NCI-H446 (cell line): Measurements from ENCODE around the gene HIPK1.
"Not testable (repeated sequence)": the region's sequence is repeated elsewhere in the genome, so short reads cannot be mapped to it uniquely, and the experiment has no call there.

ENCODE experiments used
- DNase-seq, 2 experiments: peaks; one replicate each; lab custom pipeline; 2025; lab: John Stamatoyannopoulos, UW

HIPK1 gene

DNA sequence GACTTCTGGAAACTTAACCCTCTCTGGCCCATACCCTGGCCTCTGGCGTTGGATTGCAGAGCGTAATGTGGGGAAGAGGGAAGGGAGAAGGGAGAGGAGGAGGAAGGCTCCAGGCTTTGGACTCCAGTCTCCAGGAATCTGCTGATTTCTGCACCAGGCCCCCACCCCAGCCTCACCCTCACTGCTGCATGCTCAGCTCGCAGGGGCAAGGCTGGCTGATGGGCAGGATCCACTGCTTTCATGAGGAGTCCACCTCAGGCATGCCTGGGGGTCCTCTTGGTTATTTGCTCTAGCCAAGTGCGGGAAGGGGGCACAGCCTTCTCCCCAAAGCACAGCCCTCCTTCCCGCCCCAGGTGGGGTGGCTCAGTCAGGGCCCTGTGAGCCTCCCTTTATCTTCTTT is 53.8 kb downstream of the HIPK1 start:
- DNase-seq: no peak

DNA sequence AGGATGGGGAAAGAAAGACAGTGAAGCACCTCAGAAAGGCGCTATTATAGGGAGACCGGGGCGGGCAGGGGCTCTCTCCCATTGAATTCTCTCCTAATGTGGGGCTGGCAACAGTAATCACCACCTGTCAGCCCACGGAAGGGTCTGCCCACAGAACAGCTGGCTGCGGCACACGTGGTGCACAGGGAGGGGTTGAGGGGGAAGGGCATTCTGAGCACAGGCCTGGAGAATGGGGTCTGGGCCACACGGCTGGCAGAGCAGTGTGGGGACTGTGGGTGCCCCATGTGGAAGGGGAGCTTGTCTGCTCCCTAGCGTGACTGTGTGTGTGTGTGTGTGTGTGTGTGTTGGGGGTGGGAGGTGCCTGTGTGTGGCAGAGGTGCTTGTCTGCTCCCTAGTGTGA is 54.3 kb downstream of the HIPK1 start:
- no peak for DNase-seq

DNA sequence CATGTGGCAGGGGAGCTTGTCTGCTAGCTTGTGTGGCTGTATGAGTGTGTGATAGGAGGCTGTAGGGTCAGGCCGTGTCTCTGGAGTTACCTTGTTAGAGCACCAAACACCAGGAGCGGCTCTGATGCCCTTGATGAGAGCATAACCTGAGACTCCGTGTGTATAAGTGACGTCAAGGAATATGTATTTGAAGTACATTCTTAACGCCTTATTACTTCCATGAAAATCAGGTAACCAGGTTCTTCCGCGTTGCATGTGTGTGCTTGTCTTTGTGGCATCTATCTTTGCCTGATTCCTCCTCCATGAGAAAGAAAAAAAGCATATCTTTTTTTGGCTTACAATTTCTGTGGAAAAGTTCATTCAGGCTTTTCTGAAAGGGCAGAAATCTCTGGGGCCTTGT is 54.7 kb downstream of the HIPK1 start:
- DNase-seq: no peak

DNA sequence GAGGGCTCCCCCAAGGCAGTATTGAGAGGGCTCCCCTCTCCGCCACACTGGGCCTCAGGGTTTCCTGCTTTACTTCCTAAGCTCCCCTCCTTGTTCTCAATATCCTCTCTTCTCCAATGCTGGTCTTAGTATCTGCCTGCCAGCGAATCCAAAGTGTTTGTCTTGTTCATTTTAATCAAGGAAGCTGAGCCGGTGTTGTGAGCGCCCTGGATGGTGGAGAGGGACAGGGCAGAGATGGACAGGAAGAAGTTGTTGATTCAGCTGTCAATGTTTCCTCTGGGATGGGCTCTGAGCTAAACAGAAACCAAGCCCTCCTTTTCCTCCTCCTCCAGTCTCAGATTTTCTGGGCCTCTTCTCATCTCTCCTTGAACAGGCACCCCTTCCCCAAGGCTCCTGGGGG is 55.6 kb downstream of the HIPK1 start:
- no peak for DNase-seq

DNA sequence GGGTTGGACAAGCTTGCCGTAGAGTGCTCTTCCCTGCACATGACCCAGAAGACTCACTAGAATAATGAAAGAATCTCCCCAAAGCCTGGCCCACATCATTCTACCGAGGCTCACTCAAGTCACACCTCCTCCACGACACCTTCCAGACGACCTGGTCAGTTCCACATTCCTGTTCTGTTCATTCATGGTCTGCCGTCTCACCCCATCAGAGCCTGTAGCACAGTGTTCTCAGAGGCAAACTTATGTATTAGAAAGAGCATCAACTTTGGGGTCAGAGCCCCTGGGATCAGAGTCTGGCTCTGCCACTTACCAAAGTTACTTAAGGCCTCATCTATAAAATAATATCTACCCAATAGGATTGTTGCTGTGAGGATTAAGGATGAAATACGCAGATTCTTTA is 57.7 kb downstream of the HIPK1 start:
- DNase-seq: no peak

DNA sequence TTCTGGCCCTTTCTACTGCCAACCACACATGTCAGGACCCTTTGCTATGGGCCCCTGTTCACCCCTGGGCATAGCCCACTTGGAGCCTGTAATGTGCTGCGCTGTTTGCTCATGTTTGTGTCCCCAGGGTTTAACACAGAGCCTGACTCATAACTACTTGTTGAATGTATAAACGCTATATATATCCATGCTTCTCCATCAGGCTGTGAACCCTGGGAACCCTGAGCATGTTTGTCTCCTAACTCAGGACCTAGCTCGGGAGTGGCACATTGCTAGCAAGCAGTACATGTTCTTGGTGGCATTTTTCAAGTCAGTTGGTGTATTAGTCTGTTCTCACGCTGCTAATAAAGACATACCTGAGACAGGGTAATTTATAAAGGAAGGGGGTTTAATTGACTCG is 58.1 kb downstream of the HIPK1 start:
- no peak for DNase-seq

DNA sequence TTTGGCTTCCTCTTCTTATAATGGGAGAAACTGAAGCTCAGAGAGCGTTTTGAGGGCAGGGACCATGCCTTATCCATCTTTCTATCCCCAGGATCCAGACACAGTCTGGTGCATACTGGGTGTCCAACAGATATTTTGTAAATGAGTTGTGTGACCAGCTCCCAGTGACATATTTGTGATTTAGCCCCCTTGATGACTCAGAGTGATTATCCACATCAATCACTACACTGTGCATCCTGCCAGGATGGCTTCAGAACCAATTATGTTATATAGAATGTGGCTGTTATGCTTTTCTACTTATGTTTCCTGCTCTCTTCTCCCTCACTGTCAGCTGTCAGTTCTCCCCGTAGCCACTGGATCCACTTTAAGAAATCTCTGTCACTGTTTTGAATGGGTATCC is 61.4 kb downstream of the HIPK1 start:
- DNase-seq: peak; percentile 16 to 24

DNA sequence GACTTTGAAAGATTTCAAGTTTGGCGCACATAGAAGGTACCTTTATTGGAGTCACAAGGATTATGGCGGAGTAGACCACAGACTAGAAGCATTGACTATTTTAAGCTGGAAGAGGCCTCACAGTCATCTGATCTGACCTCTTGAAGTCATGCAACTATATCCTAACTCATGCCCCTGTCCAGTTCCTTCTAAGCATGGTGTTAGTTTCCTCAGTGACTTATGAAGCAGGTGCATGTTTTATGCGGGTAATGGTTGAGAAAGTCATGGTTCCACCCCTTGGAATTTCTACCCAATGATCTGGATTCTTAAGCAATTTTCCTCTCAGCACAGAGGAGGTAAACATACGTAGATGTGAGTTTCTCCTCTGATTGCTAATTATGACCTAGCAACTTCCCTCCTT is 61.8 kb downstream of the HIPK1 start:
- DNase-seq: no peak

DNA sequence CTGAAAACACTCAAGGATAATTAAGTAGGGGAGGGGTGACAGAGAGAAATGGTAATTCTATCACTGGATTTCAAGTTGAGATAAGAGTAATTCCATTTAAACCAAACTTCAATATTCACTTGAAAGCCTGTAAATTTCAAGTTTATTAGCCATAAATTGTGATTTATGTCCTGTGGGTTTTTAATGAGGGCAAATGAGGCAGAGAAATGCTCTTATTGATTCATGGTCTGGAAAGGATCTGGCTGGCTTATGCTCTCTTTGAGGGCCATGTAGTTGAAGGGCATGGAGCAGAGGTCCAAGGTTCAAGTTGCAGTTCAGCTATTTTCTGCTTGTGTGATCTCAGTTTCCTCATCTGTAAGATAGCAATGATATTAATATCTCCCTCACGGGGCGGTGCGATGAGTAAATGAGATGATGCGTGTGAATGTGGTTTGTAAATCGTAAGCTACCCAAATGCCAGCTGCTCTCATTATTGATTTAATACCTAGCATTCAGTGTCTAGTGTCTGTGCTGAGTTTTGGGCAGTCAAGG is 62.4 kb downstream of the HIPK1 start:
- DNase-seq: peak in 1 of 2 experiments; percentile 38

DNA sequence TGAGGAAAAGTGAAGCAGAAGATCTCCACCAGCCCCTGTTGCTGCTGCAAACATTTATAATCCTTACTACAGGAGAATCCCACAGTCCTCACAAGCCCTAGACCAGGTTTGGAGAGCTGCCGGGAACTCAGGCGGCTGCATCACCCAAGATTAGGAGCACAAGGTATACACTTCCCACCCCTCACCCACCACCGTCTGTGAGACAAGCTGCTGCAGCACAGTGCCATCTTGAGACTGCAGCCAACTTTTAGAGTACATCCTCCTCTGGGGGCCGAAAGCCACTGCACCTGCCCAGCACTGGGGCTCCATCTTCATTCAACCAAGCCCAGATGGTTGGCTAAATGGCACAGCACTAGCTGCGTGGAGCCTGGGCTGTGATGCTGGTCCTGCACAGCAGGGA is 63.9 kb downstream of the HIPK1 start:
- peak; percentile 42 to 87 for DNase-seq

DNA sequence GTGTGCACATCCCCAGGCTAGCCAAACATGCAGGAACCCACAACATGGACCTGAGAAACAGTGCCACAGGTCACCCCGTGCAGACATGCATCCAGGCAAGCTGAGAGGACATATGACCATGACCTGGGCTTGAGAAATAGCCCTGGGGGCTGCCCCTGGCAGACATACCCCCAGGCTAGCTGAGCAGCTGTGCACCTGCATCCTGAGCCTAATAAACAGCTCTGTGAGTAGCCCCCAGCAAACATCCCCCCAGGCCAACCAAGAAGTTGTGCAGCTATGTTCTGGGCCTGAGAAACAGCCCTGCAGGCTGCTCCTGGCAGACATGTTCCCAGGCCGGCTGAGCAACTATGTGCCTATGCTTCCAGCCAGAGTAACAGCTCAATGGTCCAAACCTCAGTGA is 64.6 kb downstream of the HIPK1 start:
- no peak for DNase-seq

DNA sequence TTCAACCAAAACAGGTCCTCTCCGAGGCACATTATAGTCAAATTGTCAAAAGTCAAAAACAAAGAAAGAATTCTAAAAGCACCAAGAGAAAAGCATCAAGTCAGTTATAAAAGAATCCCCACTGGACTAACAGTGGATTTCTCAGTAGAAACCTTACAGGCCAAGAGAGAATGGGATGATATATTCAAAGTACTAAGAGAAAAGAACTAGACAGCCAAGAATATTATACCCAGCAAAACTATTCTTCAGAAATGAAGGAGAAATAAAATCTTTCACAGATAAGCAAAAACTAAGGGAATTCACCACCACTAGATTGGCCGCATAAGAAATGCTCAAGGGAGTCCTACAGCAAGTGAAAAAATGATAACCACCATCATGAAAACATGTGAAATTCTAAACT is 66.3 kb downstream of the HIPK1 start:
- no peak for DNase-seq

DNA sequence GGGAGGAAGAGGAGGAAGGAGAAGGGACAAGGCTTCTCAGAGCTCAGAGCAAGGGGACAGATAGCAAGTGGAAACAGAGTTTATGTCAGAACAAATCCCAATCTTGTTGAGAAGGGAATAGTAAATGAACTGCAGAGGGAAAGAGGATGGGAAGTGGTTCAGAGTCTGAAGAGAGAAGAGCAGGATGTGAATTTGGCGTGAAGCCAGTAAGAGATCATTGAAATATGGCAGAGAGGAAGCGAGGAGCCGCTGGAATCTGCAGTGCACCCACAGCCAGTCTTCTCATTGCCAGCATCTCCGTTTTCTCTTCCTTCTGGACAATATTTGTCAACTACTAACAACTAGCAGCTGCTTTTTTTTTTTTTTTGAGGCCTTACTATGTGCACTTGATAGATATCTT is 69.2 kb downstream of the HIPK1 start:
- peak in 1 of 2 experiments; percentile 41 for DNase-seq

DNA sequence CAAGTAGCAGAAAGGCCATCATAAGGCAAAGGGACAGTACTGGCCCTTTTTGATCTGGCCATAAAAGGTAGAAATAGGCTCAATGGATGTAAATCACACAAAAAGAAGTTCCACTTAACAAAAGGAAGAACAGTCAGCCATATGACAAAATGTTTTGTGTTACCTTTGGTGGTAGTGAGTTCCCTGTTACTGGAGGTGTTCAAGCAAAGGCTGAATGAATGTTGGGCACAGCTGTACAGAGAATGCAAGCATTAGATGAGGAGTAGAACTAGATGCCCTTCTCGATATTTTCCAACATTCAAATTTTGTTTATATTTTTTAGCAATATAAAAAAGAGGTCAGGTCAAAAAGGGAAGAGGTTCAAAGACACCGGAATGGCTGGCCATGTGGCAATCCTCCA is 70.1 kb downstream of the HIPK1 start:
- DNase-seq: no peak

DNA sequence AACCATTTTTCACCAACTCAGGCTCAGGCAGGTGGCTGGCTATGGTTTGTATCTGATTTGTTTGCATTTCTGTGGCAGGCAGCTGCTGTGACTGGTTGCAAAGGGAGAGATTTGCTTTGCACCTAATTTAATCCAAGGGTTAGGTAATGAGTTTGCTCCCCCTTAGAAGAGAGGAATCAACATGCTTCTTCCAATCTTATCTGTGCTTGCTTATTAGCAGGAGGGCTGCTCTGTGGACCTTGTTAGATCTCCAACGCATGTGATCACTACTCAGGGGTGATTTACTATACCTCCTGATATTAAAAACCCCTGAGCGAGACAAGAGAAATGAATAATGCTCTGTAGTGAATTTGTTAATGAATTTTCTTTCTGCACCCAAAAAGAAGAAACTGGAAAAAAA is 70.7 kb downstream of the HIPK1 start:
- no peak for DNase-seq

DNA sequence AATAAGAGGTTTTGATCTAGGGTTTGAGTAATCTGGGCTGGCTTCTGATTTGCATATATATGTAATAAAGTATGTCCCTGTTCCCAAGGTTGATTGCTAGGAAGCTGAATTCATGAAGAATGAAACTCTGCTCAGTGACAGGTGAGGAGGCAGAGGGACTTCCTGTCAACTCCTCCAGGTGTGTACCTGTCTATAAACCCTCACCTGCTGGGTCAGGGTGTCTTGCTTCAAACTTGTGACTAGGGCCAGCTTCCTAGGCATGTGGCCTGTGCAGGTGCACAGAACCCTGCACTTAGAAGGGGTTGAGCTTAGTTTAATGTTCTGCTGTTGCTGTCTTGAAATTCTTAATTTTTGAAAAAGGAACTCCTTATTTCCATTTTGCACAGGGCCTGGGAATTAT is 71.3 kb downstream of the HIPK1 start:
- DNase-seq: no peak

DNA sequence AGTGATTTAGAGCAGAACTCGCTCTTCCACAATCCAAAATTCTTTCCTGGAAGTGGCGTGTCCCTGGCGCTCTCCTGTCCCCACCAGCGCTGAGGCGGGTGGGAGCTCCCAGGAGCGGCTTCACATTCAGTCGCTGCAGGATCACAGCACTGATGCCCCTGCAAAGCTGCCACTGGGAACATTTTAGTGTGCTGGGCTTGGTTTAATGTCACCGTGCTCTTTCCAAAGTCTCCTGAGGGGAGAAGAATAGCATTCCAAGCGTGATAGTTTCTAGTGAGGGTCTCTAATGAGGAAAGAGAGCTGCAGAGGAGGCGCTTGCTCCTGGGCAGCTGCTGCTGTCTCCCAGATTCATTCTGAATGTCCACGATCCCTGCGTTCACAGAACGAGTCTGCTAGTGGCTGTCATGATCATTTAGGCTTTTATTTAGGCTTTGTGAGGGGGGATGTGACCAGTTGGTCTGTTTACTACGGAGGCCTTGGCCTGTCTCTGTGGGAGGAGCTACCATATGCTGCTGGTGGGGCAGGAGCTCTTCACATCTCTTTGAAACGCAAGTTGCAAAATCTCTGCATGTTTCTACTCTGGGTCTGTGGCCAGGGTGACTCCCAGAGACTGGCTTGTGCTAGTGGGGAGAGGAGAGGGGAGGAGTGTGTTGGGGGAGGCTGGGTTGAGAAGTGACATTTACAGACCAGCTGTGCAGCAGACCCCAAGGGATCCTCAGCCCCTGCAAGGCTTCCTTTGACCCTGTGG is 73.5 kb downstream of the HIPK1 start:
- DNase-seq: no peak

DNA sequence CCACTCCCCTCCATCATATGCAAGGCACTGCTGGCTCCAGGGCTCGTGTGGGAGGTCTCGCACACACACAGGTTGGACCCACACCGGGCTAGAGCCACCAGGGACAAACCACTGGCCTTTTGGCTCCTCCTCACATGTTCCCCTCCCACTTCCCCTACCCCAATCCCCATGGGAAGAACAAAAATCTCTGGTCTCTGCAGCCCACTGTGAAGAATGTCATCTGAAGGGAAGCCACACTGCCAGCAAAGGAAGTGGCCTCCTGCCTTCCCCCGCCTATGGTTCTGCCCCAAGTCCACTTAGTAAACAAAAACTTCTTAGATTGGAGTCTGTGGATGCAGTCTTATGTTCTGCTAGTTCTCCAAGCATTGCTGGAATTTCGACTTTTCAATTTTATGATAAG is 74.3 kb downstream of the HIPK1 start:
- DNase-seq: no peak

DNA sequence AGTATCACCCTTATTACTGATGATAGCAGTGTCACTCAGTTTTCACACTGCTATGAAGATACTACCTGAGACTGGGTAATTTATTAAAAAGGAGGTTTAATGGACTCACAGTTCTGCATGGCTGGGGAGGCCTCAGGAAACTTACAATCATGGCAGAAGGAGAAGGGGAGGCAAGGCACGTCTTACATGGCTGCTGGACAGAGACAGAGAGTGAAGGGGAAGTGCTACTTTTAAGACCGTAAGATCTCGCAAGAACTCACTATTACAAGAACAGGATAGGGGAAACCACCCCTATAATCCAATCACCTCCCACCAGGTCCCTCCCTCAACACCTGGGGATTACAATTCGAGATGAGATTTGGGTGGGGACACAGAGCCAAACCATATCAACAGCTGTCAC is 77.7 kb downstream of the HIPK1 start:
- not testable (repeated sequence) for DNase-seq

DNA sequence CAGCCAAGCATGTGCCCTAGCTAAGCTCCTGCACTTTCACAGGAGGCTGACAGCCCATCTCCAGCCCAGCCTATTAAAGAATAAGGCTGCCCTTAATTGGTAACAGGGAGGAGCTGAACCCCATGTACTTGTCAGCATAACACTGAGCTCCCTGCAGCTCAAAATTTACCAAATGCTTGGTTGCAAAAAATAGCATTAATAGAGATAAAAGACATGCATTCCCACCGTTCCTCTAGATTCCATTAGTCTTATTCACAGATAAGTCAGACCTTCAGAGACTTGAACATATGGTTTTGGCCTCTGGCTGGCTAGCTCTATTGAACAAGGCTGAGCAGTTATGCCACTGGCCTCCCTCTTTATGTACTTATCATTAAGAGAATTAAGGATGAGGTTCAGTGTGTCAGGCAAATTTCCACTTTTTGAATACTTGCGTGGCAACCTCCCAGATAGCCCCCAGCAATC is 79.4 kb downstream of the HIPK1 start:
- no peak for DNase-seq

DNA sequence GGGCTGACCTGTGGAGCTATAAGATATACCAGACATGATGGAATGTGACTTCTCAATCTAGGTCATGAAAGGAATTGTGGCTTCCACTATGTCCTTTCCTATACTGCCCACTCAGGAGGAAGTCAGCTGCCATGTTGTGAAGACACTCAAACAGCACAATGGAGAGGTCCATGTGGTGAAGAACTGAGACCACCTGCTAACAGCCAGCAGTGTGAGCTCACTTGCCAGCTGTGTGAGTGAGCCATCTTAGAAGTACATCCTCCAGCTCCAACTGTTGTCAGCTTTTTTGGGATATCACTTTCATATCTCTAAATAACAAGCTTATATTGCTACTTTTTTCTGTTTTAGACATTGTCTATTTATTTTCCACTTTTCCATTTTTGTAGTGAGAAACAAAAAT is 79.9 kb downstream of the HIPK1 start:
- no peak for DNase-seq

DNA sequence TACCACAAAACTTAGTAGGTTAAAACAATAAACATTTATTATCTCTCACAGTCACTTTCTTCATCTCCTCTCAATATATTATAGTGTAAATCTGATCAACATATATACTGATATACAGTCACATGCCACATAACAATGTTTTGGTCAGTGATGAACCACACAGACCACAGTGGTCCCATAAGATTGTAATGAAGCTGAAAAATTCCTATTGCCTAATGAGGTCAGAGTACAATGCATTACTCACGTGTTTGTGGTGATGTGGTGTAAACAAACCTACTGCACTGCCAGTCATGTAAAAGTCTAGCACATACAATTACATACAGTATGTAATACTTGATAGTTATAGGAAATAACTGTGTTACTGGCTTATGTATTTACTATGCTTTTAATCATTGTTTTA is 80.3 kb downstream of the HIPK1 start:
- DNase-seq: no peak

DNA sequence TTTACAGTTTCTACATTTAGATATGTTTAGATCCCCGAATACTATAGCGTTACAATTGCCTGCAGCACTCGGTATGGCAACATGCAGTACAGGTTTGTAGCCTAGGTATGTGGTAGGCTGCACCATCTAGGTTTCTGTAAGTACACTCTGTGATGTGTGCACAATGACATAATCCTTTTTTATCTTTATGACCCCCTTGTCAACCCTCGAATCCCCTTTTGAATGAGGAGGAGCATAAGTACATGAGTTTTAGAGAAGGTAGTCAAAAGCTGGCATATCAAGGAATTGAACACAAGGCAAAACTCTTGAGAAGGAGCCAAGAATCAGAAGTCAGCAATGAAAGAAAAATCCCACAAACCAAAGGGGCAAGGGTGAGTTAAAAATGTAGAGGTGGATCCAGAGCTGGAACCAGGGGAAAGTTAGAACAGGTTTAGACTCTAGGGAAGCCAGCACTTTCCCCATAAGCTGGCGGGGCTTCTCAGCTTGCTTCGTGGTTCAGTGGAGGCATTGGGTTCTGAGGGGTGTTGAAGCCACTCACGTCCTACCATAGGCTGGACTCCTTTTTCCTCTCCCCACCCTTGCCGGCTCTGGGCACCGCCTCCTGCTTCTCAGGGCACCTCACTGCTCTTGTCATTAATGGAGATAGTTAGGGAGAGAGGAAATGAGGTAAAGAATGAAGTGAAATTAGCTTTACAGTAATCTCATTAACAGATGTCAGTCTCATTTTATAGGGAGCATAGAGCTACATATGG is 81.5 kb downstream of the HIPK1 start:
- no peak for DNase-seq
